ENCODE results near the gene WWC2. TPM values are rescaled to one million over a fixed set of nuclear protein-coding genes. Genes with fewer than 3 reads are reported as not detected.

The WWC2 gene
- total RNA-seq, 1 donor from 2014 or later, result 0.47 TPM

- Mint-ChIP-seq H3K36me3 (ENCODE audit: low read depth) (no peaks in the 10 kb centered on the region), H3K4me3 (no peak overlapping the region), H3K27ac (no peak overlapping the region), H3K27me3 (peaks cover 3% of the 10 kb centered on the region), H3K4me1 (no peaks in the 10 kb centered on the region), H3K9me3 (no peaks in the 10 kb centered on the region)
- no peak for DNase-seq
- ChIA-PET POLR2A (interaction anchor here (0.7 kb wide), 1 partner anchor 319 kb away, joined by 4 read pairs; no protein-coding TSS in a partner anchor), CTCF (no interaction called here)
- intact Hi-C loops (cut with micrococcal nuclease), result no loop called here
- no peak for TF ChIP-seq CTCF (IDR thresholded peaks at IDR 0.05)
- no peak for ATAC-seq (ENCODE audit: low read depth)
Observed at GRCh38 chr4:183124228-183124627, 25.2 kb downstream of the WWC2 start.

DNA sequence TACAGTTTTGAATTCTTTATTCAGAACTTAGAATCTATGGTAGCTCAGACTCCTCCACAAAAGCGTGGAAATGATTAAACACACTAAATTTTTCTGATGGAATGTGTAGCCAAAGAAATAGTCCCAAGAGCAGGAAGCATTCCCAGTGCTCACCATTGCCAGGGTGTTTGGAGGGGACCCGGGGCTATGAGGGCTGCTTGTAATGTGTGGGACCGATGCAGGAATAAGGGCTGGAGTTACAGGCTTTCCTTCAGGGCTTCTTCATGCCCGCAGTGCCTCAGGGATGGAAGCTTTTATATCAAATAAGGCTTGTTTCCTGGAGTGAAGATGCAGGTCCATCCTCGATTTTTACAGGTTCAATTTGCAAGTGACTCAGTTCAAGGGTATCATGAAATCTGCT is 25.8 kb downstream of the WWC2 start:
- POLR2A ChIA-PET, result no interaction called here
- DNase-seq (no peak), ATAC-seq (ENCODE audit: low read depth) (no peak)
- Mint-ChIP-seq H3K36me3 (ENCODE audit: low read depth) (no peaks in the 10 kb centered on the region), H3K9me3 (no peaks in the 10 kb centered on the region), H3K27me3 (peaks cover 3% of the 10 kb centered on the region), H3K27ac (no peak overlapping the region), H3K4me1 (no peaks in the 10 kb centered on the region), H3K4me3 (no peak overlapping the region)
- intact Hi-C loops (cut with micrococcal nuclease), result no loop called here
- TF ChIP-seq CTCF (IDR thresholded peaks at IDR 0.05), result no peak
- CTCF ChIA-PET, result no interaction called here

DNA sequence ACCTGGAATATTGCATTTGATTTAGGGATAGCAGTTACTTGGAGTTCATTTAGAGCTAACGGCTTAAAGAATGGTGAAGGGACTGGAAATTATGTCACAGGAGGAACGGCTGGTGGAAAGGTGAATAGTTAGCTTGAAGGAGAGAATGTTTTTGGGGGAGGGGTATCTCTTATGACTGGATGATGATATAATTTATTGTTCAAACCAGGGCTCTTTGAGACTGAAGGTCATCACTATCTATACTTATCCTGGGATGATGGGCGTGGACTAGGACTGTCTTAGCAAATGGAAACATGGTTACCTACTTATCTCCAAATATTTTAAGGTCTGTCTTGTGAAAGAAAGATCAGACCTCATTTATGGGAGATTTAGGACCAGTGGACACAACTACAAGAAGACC is 30.1 kb downstream of the WWC2 start:
- POLR2A ChIA-PET, result no interaction called here
- no peak for ATAC-seq (ENCODE audit: low read depth)
- Mint-ChIP-seq H3K27ac (no peak overlapping the region), H3K36me3 (ENCODE audit: low read depth) (no peaks in the 10 kb centered on the region), H3K4me1 (no peaks in the 10 kb centered on the region), H3K4me3 (no peak overlapping the region), H3K27me3 (no peaks in the 10 kb centered on the region), H3K9me3 (no peaks in the 10 kb centered on the region)
- intact Hi-C loops (cut with micrococcal nuclease), result no loop called here
- DNase-seq, result no peak
- no peak for TF ChIP-seq CTCF (IDR thresholded peaks at IDR 0.05)
- CTCF ChIA-PET, result no interaction called here

DNA sequence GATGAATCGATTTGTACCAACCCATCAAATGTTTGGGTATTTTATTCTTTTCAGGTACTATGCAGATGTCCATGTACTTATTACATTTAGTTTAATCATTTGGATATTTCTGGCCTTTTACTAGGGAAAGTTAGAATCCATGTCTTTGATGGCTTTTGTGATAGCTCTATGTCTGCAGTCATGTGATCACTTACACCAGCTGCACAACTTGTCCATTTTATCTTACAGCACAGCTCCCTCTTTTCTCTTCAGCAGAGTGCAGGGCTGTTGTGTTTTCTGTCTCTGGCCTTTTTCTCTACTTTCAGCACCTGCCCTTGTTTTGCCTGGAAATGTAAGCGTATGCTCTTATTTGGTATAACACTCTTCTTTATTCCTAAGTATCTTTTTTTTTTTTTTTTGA is 30.6 kb downstream of the WWC2 start:
- no peaks in the 10 kb centered on the region for H3K9me3 Mint-ChIP-seq
- no peaks in the 10 kb centered on the region for H3K36me3 Mint-ChIP-seq (ENCODE audit: low read depth)
- TF ChIP-seq CTCF (IDR thresholded peaks at IDR 0.05), result no peak
- DNase-seq, result no peak
- ChIA-PET POLR2A (no interaction called here), CTCF (no interaction called here)
- H3K4me3 Mint-ChIP-seq, result no peak overlapping the region
- intact Hi-C loops (cut with micrococcal nuclease), result no loop called here
- no peaks in the 10 kb centered on the region for H3K27me3 Mint-ChIP-seq
- no peaks in the 10 kb centered on the region for H3K4me1 Mint-ChIP-seq
- no peak overlapping the region for H3K27ac Mint-ChIP-seq
- ATAC-seq (ENCODE audit: low read depth), result no peak

GRCh38 chr4:183130328-183131155 is 31.5 kb downstream of the WWC2 start:
- DNase-seq (no peak), ATAC-seq (ENCODE audit: low read depth) (no peak)
- Mint-ChIP-seq H3K27ac (no peak overlapping the region), H3K4me1 (no peaks in the 10 kb centered on the region), H3K27me3 (peaks cover 2% of the 10 kb centered on the region), H3K36me3 (ENCODE audit: low read depth) (no peaks in the 10 kb centered on the region), H3K4me3 (no peak overlapping the region), H3K9me3 (no peaks in the 10 kb centered on the region)
- TF ChIP-seq CTCF (IDR thresholded peaks at IDR 0.05), result no peak
- intact Hi-C loops (cut with micrococcal nuclease), result no loop called here
- POLR2A ChIA-PET, result no interaction called here
- CTCF ChIA-PET, result no interaction called here
